Keratinocyte (primary cell): ENCODE data around the gene GPHA2.

Experiments used
- CTCF ChIP-seq, 3 experiments: IDR thresholded peaks in 1 of 3; conservative IDR thresholded peaks in 1 of 3; optimal IDR thresholded peaks in 1 of 3; 2 replicates in 2 of 3; 3 replicates in 1 of 3; pipeline versions ENCODE3 to v1.5.1; 2011; ENCODE audit warnings: low read length in 3 of 3, mild to moderate bottlenecking in 3 of 3, moderate library complexity in 2 of 3, control low read depth in 1 of 3, inconsistent platforms in 1 of 3; ENCODE audit not compliant: insufficient read depth in 2 of 3; ENCODE audit errors: extremely low read depth in 1 of 3
- EZH2 ChIP-seq: IDR thresholded peaks from one replicate; pipeline ENCODE4 v1.6.1; 2012; ENCODE audit warnings: inconsistent platforms, mild to moderate bottlenecking, low read length, moderate library complexity

GRCh38 chr11:64917663-64917995, 18.1 kb downstream of the GPHA2 start:
- TF ChIP-seq CTCF (optimal IDR thresholded peaks at IDR 0.05 in 1 of 3, IDR thresholded peaks at IDR 0.05 in 1 of 3, conservative IDR thresholded peaks at IDR 0.05 in 1 of 3; ENCODE audit: extremely low read depth in 1 of 3, insufficient read depth in 2 of 3, low read length in 3 of 3) (no peak), EZH2 (no peak)
